Natural killer cell (primary cell): ENCODE data around the gene TCF23. TPM values are rescaled to one million over a fixed set of nuclear protein-coding genes. Genes with fewer than 3 reads are reported as not detected.
"Not testable (repeated sequence)": the region's sequence is repeated elsewhere in the genome, so short reads cannot be mapped to it uniquely, and the experiment has no call there.

Source experiments
- ATAC-seq, 3 donors: fragments of 150-1000 bp in 2 of 3; fragments of 200-7000 bp in 1 of 3; cut with Tn5 transposase; 1 replicate in 1 of 3; 2 replicates in 2 of 3; pipeline ENCODE4 v1.10.0; 2021; ENCODE audit warnings: mild to moderate bottlenecking in 2 of 3, moderate library complexity in 2 of 3
- DNase-seq, 2 donors: peaks; one replicate each; pipeline versions ENCODE4 v3.0.0 to v3.0.0-alpha.2; 2013 to 2021; ENCODE audit warnings: mixed read lengths in 1 of 2
- H3K27ac ChIP-seq: one replicate; pipeline ENCODE4 v1.5.1; 2013; ENCODE audit warnings: mild to moderate bottlenecking, low read length
- H3K27me3 ChIP-seq: one replicate; pipeline ENCODE4 v1.6.1; 2013; ENCODE audit warnings: low read length; ENCODE audit not compliant: control insufficient read depth, insufficient read depth
- H3K36me3 ChIP-seq: one replicate; pipeline ENCODE4 v1.6.1; 2013; ENCODE audit warnings: low read length; ENCODE audit not compliant: control insufficient read depth, insufficient read depth
- H3K4me1 ChIP-seq: one replicate; pipeline ENCODE4 v1.6.1; 2013; ENCODE audit warnings: low read length; ENCODE audit not compliant: control insufficient read depth, insufficient read depth
- H3K4me3 ChIP-seq: one replicate; pipeline ENCODE4 v1.5.1; 2013; ENCODE audit warnings: low read length
- H3K9me3 ChIP-seq: one replicate; pipeline ENCODE4 v1.6.1; 2013; ENCODE audit warnings: low read length; ENCODE audit not compliant: control insufficient read depth, insufficient read depth
- H3K27ac Mint-ChIP-seq, 2 donors: one replicate each; pipeline ENCODE4 v1.8.0; 2022; ENCODE audit warnings: mild to moderate bottlenecking in 2 of 2, mixed read lengths in 2 of 2, moderate library complexity in 1 of 2
- H3K27me3 Mint-ChIP-seq, 2 donors: one replicate each; pipeline ENCODE4 v1.8.0; 2022; ENCODE audit warnings: low read depth in 2 of 2, mixed read lengths in 2 of 2
- H3K36me3 Mint-ChIP-seq: one replicate; pipeline ENCODE4 v1.8.0; 2022; ENCODE audit warnings: mixed read lengths
- H3K4me1 Mint-ChIP-seq, 2 donors: one replicate each; pipeline ENCODE4 v1.8.0; 2022; ENCODE audit warnings: mixed read lengths in 2 of 2
- H3K4me3 Mint-ChIP-seq: one replicate; pipeline ENCODE4 v1.8.0; 2022; ENCODE audit warnings: mild to moderate bottlenecking, moderate library complexity, mixed read lengths
- H3K9me3 Mint-ChIP-seq, 2 donors: one replicate each; pipeline ENCODE4 v1.8.0; 2022; ENCODE audit warnings: mixed read lengths in 2 of 2
- WGBS: methylation state at CpG from one replicate; pipeline ENCODE4 v1.1.7; 2013; ENCODE audit warnings: missing lambda C conversion rate; ENCODE audit not compliant: insufficient coverage; 5-methylcytosine and 5-hydroxymethylcytosine counted together
- intact Hi-C: fragments of 100-400 bp; cut with micrococcal nuclease; formaldehyde crosslinking; loops from one replicate; pipeline ENCODE4 v1.14.2; 2022
- total RNA-seq, 4 donors: library from RNA; stranded (reverse); fragments of 120-200 nt in 1 of 4; gene quantifications; one replicate each; pipeline versions ENCODE4 v1.2.3 to v1.2.4, GENCODE V29; 2013 to 2022
- TF ChIP-seq, protein P1 (sequence below): fragments of 200-600 bp; IDR thresholded peaks from one replicate; pipeline ENCODE4 v1.8.0; 2022; ENCODE audit warnings: antibody characterized with exemption

The TCF23 gene
- total RNA-seq, 3 donors from 2014 or later (not counting 1 experiment from before 2014, with no cell fraction given), result not detected

DNA sequence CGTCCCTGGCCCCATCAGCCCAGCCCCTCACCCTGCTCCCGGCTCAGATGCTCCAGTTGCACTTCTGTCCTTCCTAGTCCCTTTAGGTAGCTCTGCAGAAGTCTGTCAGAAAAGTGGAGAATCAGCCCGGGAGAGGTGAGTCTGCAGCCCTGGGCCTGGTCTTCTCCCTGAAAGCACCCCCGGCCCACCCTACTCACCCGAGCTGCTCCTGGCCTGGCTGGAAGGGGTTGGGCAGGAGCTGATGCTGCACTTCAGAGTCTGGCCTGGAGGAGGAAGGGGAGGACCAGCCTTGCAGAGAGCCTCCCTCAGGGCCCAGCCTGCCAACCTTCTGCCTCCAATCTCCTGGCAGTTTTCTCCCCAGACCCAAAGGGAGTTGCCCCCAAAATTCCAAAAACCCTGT lies 46.5 kb upstream of the TCF23 start:
- H3K36me3 Mint-ChIP-seq, result no peaks in the 10 kb centered on the region
- 87% methylated on average over 5 of the region's 5 CpGs for WGBS

DNA sequence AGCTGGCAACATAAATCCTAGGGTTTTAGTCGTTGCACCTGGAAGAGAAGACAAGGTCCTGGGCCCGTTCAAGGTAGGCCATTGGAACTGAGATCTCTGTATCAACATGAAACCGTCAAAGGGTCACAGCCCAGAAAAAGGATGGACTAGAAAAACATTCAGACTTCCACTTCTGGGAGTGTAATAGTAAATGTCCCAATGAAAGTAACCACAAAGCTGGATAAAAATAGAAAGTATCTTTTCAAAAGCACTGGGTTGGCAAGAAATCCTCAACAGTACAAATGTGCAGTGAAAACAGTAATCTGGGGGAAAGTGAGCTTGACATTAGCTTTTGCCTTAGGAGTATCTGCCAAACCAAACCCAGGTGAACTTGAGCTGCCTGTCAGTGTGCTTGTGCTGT lies 42.8 kb upstream of the TCF23 start:
- Histone ChIP-seq H3K4me1 (no peaks in the 10 kb centered on the region), H3K27me3 (no peaks in the 10 kb centered on the region), H3K27ac (no peak overlapping the region), H3K36me3 (no peaks in the 10 kb centered on the region), H3K4me3 (no peak overlapping the region), H3K9me3 (no peaks in the 10 kb centered on the region)
- intact Hi-C loops, result no loop called here
- Mint-ChIP-seq H3K27me3 (peaks cover 0 to 7% of the 10 kb centered on the region in 2 donors), H3K27ac (no peak overlapping the region), H3K9me3 (no peaks in the 10 kb centered on the region), H3K4me3 (no peak overlapping the region), H3K36me3 (no peaks in the 10 kb centered on the region), H3K4me1 (no peaks in the 10 kb centered on the region)
- DNase-seq (no peak), ATAC-seq (no peak)
- 79% methylated on average over 3 of the region's 3 CpGs for WGBS
- TF ChIP-seq, protein P1, sequence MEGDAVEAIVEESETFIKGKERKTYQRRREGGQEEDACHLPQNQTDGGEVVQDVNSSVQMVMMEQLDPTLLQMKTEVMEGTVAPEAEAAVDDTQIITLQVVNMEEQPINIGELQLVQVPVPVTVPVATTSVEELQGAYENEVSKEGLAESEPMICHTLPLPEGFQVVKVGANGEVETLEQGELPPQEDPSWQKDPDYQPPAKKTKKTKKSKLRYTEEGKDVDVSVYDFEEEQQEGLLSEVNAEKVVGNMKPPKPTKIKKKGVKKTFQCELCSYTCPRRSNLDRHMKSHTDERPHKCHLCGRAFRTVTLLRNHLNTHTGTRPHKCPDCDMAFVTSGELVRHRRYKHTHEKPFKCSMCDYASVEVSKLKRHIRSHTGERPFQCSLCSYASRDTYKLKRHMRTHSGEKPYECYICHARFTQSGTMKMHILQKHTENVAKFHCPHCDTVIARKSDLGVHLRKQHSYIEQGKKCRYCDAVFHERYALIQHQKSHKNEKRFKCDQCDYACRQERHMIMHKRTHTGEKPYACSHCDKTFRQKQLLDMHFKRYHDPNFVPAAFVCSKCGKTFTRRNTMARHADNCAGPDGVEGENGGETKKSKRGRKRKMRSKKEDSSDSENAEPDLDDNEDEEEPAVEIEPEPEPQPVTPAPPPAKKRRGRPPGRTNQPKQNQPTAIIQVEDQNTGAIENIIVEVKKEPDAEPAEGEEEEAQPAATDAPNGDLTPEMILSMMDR, result no peak

More for the DNA sequence above, 46.5 kb upstream of the TCF23 start:
- Histone ChIP-seq H3K27me3 (no peaks in the 10 kb centered on the region), H3K27ac (no peak overlapping the region), H3K4me3 (no peak overlapping the region), H3K36me3 (no peaks in the 10 kb centered on the region), H3K4me1 (no peaks in the 10 kb centered on the region), H3K9me3 (no peaks in the 10 kb centered on the region)
- intact Hi-C loops, result loop anchor here (1.0 kb wide), 1 partner anchor 178 kb away; no protein-coding TSS in a partner anchor
- Mint-ChIP-seq H3K4me1 (no peaks in the 10 kb centered on the region), H3K4me3 (no peak overlapping the region), H3K27me3 (peaks cover 0 to 2% of the 10 kb centered on the region in 2 donors), H3K9me3 (no peaks in the 10 kb centered on the region), H3K27ac (no peak overlapping the region)
- TF ChIP-seq, protein P1, result no peak
- DNase-seq, result no peak
- ATAC-seq, result no peak

DNA sequence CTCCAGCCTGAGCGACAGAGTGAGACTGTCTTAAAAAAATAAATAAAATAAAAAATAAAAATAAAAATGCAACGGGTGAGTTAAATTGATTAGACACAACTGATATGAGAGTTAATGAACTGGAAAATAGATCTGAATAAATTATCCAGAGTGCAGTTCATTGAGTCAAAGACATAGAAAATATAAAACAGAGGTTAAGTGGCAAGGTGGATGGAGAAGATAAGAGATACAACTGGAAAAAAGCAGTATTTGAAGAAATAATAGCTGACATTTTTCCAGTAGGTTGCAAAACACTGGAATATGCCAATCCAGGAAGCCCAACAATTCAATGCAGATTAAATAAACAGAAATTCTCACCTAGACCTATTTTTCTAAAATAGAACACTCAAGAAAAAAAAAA lies 40.6 kb upstream of the TCF23 start:
- Histone ChIP-seq H3K4me3 (no peak overlapping the region), H3K27ac (no peak overlapping the region), H3K9me3 (no peaks in the 10 kb centered on the region), H3K27me3 (no peaks in the 10 kb centered on the region), H3K4me1 (no peaks in the 10 kb centered on the region), H3K36me3 (no peaks in the 10 kb centered on the region)
- Mint-ChIP-seq H3K9me3 (no peaks in the 10 kb centered on the region), H3K27me3 (peaks cover 0 to 9% of the 10 kb centered on the region in 2 donors), H3K27ac (no peak overlapping the region), H3K36me3 (no peaks in the 10 kb centered on the region), H3K4me3 (no peak overlapping the region), H3K4me1 (no peaks in the 10 kb centered on the region)
- DNase-seq, result no peak
- no peak for ATAC-seq
- TF ChIP-seq, protein P1, result no peak
- intact Hi-C loops, result no loop called here
- 80% methylated on average over 1 of the region's 2 CpGs for WGBS

DNA sequence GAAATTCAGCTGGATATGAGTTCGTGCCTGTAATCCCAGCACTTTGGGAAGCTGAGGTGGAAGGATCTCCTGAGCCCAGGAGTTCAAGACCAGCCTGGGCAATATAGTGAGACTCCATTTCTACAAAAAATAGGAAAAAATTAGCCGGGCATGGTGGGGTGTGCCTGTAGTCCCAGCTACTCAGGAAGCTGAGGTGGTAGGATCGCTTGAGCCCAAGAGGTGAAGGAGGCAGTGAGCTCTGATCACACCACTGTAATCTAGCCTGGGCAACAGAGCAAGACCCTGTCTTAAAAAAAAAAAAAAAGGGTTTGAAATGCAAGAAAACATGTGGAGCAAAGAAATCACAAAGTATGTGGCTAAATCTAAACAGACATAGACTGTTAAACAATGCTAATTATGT lies 39.7 kb upstream of the TCF23 start:
- ATAC-seq, result no peak
- intact Hi-C loops, result no loop called here
- Mint-ChIP-seq H3K27ac (no peak overlapping the region), H3K27me3 (peaks cover 0 to 9% of the 10 kb centered on the region in 2 donors), H3K4me1 (no peaks in the 10 kb centered on the region), H3K4me3 (no peak overlapping the region), H3K9me3 (no peaks in the 10 kb centered on the region), H3K36me3 (no peaks in the 10 kb centered on the region)
- H3K27me3 ChIP-seq, result no peaks in the 10 kb centered on the region
- TF ChIP-seq, protein P1, result no peak
- H3K36me3 ChIP-seq, result no peaks in the 10 kb centered on the region
- no peaks in the 10 kb centered on the region for H3K9me3 ChIP-seq
- no peak overlapping the region for H3K27ac ChIP-seq
- DNase-seq, result no peak
- no peaks in the 10 kb centered on the region for H3K4me1 ChIP-seq
- 97% methylated on average over 3 of the region's 3 CpGs for WGBS
- H3K4me3 ChIP-seq, result no peak overlapping the region

DNA sequence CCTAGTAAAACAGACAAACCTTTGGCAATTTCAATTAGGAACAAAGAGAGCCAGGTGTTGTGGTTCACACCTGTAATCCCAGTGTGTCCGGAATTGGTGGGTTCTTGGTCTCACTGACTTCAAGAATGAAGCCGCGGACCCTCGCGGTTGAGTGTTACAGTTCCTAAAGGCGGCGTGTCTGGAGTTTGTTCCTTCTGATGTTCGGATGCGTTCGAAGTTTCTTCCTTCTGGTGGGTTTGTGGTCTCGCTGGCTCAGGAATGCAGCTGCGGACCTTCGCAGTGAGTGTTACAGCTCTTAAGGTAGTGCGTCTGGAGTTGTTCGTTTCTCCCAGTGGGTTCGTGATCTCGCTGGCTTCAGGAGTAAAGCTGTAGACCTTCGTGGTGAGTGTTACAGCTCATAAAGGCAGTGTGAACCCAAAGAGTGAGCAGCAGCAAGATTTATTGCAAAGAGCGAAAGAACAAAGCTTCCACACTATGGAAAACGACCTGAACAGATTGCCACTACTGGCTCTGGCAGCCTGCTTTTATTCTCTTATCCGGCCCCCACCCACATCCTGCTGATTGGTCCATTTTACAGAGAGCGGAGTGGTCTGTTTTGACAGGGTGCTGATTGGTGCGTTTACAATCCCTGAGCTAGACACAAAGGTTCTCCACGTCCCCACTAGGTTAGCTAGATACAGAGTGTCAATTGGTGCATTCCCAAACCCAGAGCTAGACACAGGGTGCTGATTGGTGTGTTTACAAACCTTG lies 38.0 kb upstream of the TCF23 start:
- H3K4me3 ChIP-seq, H3K4me1 ChIP-seq, H3K9me3 Mint-ChIP-seq, H3K36me3 ChIP-seq, H3K4me3 Mint-ChIP-seq, ATAC-seq, H3K27me3 ChIP-seq, H3K27ac ChIP-seq, H3K9me3 ChIP-seq, H3K27ac Mint-ChIP-seq, H3K4me1 Mint-ChIP-seq, DNase-seq, H3K36me3 Mint-ChIP-seq, intact Hi-C loops: not testable (repeated sequence)
- 90% methylated on average over 23 of the region's 24 CpGs for WGBS
- H3K27me3 Mint-ChIP-seq, result peaks cover 0 to 10% of the 10 kb centered on the region in 2 donors
